ENCODE measurements around the gene TCFL5. TPM values are rescaled to one million over a fixed set of nuclear protein-coding genes. Genes with fewer than 3 reads are reported as not detected.

TCFL5 gene
- total RNA-seq, 1 donor from 2014 or later, result 12.2 TPM

GRCh38 chr20:62807444-62808210 lies 54.0 kb downstream of the TCFL5 start:
- no peak for TF ChIP-seq CTCF (IDR thresholded peaks at IDR 0.05; ENCODE audit: unreplicated experiment)
- Mint-ChIP-seq H3K27ac (no peak overlapping the region), H3K9me3 (no peaks in the 10 kb centered on the region), H3K4me1 (peaks cover 22% of the 10 kb centered on the region), H3K4me3 (peak overlapping the region; percentile 47), H3K27me3 (ENCODE audit: low read depth) (no peaks in the 10 kb centered on the region), H3K36me3 (peaks cover 7% of the 10 kb centered on the region)
- no peak for DNase-seq (ENCODE audit: low spot score in 2 of 2, unreplicated experiment in 2 of 2)

GRCh38 chr20:62806383-62807050 lies 55.1 kb downstream of the TCFL5 start:
- Mint-ChIP-seq H3K36me3 (peaks cover 4% of the 10 kb centered on the region), H3K27ac (no peak overlapping the region), H3K9me3 (no peaks in the 10 kb centered on the region), H3K27me3 (ENCODE audit: low read depth) (no peaks in the 10 kb centered on the region), H3K4me1 (peaks cover 22% of the 10 kb centered on the region), H3K4me3 (peak overlapping the region; percentile 75)
- TF ChIP-seq CTCF (IDR thresholded peaks at IDR 0.05; ENCODE audit: unreplicated experiment), result no peak
- DNase-seq (ENCODE audit: low spot score in 2 of 2, unreplicated experiment in 2 of 2), result no peak

GRCh38 chr20:62805711-62806382 lies 55.8 kb downstream of the TCFL5 start:
- Mint-ChIP-seq H3K4me1 (peaks cover 22% of the 10 kb centered on the region), H3K27ac (peak overlapping the region; percentile 61), H3K36me3 (peaks cover 5% of the 10 kb centered on the region), H3K9me3 (no peaks in the 10 kb centered on the region), H3K4me3 (peak overlapping the region; percentile 75), H3K27me3 (ENCODE audit: low read depth) (no peaks in the 10 kb centered on the region)
- no peak for TF ChIP-seq CTCF (IDR thresholded peaks at IDR 0.05; ENCODE audit: unreplicated experiment)
- no peak for DNase-seq (ENCODE audit: low spot score in 2 of 2, unreplicated experiment in 2 of 2)

- Mint-ChIP-seq H3K4me3 (peak overlapping the region; percentile 75), H3K27me3 (ENCODE audit: low read depth) (no peaks in the 10 kb centered on the region), H3K4me1 (peaks cover 22% of the 10 kb centered on the region), H3K27ac (peak overlapping the region; percentile 61), H3K36me3 (peaks cover 6% of the 10 kb centered on the region), H3K9me3 (no peaks in the 10 kb centered on the region)
- DNase-seq (ENCODE audit: low spot score in 2 of 2, unreplicated experiment in 2 of 2), result no peak
- TF ChIP-seq CTCF (IDR thresholded peaks at IDR 0.05; ENCODE audit: unreplicated experiment), result no peak
These were observed 56.4 kb downstream of the TCFL5 start for GRCh38 chr20:62805155-62805710.

GRCh38 chr20:62804627-62805154 lies 56.9 kb downstream of the TCFL5 start, which contains the start of gene OGFR:
Gene OGFR, plus strand, starts transcription at chr20:62804835. Its CDS starts 25 bp downstream, at chr20:62804860.
- no peak for TF ChIP-seq CTCF (IDR thresholded peaks at IDR 0.05; ENCODE audit: unreplicated experiment)
- Mint-ChIP-seq H3K27me3 (ENCODE audit: low read depth) (no peaks in the 10 kb centered on the region), H3K27ac (peak within 1 kb of the TSS; percentile 94), H3K4me1 (peaks cover 22% of the 10 kb centered on the region), H3K4me3 (peak within 1 kb of the TSS; percentile 89), H3K9me3 (no peaks in the 10 kb centered on the region), H3K36me3 (peaks cover 6% of the 10 kb centered on the region)
- DNase-seq (ENCODE audit: low spot score in 2 of 2, unreplicated experiment in 2 of 2), result peak in 1 of 2 experiments; percentile 69

Measured in mesothelial cell of epicardium (in vitro differentiated cells).